ENCODE data around the gene PAPPA. TPM values are rescaled to one million over a fixed set of nuclear protein-coding genes. Genes with fewer than 3 reads are reported as not detected.

PAPPA gene
- total RNA-seq, 1 donor from 2014 or later = 5.7 TPM

GRCh38 chr9:116178481-116179211 is 25.1 kb downstream of the PAPPA start:
- no peak for DNase-seq (ENCODE audit: low spot score)

DNA sequence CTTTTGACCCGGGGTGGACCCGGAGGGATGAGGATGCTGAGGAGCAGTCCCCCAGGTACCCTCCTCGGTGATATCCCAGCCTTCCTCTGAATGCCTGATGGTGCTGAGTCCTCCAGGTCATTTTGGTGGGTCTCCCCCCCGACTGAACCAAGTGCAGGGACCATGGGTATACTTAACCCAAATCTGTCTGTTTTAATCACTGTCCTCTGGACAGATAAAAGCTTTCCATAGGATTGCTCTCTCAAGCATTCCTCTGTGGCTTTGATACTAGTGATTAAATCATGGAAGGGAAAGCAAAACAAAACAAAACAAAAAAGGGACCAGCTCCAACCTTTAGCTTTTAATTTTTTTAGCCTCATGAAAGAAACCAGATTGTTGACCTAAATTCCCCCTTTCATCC is 26.0 kb downstream of the PAPPA start:
- no peak for DNase-seq (ENCODE audit: low spot score)

DNA sequence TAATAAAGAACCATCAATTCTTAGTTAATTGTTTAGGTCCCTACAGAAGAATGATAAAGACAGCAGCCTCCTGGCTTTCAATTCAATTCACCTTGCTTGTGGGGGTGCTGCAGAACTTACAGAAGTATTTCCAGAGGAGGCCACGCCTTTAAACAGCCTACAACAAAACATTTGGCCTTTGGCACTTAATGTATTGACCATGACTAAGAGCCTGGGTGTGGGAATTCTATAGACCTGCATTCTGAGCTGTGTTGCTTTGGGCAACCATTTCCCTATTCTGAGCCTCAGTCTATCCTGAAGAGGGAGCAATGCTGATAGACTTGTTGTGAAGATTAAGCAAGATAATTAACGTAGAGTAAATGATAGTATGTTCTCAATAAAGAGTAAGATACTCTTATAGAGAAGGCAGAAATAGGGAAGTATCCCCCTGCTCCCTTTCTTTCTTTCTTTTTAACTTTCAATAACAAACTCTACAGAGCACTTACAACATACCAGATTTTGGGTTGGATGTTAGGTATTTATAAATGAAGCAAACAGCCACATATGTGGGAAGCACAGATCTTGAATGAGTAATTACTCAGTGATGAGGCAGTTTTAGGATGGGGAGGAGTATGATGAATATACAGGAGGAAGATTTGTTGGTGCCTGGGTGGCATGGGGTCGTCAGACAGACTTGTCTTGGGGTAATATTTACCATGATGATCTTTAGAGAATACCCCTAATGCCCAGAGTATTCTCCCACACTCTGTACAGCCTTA is 28.4 kb downstream of the PAPPA start:
- no peak for DNase-seq (ENCODE audit: low spot score)

- DNase-seq (ENCODE audit: low spot score) = no peak
Observed at GRCh38 chr9:116182876-116183275, 29.3 kb downstream of the PAPPA start.

DNA sequence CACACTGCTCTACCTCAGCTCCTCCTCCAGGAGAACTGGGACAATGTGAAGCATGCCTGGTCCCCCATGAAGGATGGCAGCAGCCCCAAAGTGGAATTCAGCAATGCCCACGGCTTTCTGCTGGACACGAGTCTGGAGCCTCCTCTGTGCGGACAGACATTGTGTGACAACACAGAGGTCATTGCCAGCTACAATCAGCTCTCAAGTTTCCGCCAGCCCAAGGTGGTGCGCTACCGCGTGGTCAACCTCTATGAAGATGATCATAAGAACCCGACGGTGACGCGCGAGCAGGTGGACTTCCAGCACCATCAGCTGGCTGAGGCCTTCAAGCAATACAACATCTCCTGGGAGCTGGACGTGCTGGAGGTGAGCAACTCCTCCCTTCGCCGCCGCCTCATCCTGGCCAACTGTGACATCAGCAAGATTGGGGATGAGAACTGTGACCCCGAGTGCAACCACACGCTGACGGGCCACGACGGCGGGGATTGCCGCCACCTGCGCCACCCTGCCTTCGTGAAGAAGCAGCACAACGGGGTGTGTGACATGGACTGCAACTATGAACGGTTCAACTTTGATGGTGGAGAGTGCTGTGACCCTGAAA is 34.1 kb downstream of the PAPPA start:
- DNase-seq (ENCODE audit: low spot score) = no peak

GRCh38 chr9:116189683-116190082 is 36.1 kb downstream of the PAPPA start:
- no peak for DNase-seq (ENCODE audit: low spot score)

DNA sequence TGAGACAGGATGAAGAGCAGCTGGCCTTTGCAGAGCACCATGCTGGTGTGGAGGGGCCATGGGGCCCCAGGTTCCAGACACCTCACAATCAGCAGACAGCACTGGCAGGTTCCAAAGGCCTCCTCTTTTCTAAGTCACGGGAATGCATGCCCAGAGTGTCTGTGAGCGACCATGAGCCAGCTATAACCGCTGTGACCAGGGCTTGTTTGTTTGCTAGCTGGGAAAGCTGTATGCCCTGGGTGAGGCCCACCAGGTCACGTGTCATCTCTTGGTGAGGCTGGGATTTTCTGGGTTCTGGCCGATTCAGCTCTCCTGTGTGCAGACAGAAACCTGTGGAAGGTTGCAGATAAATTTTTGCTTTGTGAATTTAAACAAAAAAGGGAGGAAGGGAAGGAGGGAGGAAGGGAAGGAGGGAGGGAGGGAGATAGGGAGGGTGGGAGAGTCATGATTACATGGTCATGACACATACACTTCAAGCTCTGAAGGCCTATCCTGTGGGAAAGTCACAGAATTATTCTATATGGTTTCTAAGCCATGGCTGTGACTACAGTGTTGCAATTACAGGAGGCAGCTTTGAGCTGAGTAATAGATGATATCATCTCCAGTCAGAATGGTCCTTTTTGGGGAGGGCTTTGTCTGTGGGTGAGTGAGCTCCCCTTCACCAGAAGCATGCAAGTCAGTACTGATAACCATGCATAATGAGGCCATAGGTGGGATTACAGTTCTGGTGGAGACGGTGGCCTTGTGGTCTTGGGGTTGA is 37.2 kb downstream of the PAPPA start:
- no peak for DNase-seq (ENCODE audit: low spot score)

GRCh38 chr9:116191576-116192415 is 38.2 kb downstream of the PAPPA start:
- DNase-seq (ENCODE audit: low spot score) = no peak

- DNase-seq (ENCODE audit: low spot score) = no peak
Observed at GRCh38 chr9:116193636-116194035, 40.0 kb downstream of the PAPPA start.

- DNase-seq (ENCODE audit: low spot score) = no peak
Observed at GRCh38 chr9:116196806-116197205, 43.2 kb downstream of the PAPPA start.

- no peak for DNase-seq (ENCODE audit: low spot score)
Observed at GRCh38 chr9:116198344-116198743, 44.8 kb downstream of the PAPPA start.

GRCh38 chr9:116202219-116202912 is 48.8 kb downstream of the PAPPA start:
- DNase-seq (ENCODE audit: low spot score) = no peak

DNA sequence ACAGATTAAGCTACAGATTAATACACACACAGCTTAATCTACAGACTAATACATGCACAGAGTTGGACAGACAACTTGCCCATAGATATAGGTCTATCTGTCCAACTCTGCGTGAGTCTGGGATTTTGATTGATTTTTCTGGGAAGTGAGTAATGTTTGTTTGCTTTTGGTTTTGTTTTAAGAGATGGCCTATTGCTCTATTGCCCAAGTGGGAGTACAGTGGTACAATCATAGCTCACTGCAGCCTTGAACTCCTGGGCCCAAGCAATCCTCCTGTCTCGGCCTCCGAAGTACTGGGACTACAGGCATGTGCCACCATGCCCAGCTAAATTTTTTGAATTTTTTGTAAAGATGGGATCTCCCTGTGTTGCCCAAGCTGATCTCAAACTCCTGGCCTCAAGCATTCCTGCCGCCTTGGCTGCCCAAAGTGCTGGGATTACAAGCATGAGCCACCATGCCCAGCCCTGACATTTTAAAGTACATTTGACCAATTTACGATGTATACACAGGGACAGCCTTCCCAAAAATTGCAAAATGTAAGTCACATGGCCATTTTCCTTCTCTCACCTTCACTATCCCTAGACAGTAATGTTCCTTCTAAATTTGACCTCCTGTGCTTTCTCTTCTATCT is 50.8 kb downstream of the PAPPA start:
- no peak for DNase-seq (ENCODE audit: low spot score)

- no peak for DNase-seq (ENCODE audit: low spot score)
Observed at GRCh38 chr9:116207371-116208111, 54.0 kb downstream of the PAPPA start.

DNA sequence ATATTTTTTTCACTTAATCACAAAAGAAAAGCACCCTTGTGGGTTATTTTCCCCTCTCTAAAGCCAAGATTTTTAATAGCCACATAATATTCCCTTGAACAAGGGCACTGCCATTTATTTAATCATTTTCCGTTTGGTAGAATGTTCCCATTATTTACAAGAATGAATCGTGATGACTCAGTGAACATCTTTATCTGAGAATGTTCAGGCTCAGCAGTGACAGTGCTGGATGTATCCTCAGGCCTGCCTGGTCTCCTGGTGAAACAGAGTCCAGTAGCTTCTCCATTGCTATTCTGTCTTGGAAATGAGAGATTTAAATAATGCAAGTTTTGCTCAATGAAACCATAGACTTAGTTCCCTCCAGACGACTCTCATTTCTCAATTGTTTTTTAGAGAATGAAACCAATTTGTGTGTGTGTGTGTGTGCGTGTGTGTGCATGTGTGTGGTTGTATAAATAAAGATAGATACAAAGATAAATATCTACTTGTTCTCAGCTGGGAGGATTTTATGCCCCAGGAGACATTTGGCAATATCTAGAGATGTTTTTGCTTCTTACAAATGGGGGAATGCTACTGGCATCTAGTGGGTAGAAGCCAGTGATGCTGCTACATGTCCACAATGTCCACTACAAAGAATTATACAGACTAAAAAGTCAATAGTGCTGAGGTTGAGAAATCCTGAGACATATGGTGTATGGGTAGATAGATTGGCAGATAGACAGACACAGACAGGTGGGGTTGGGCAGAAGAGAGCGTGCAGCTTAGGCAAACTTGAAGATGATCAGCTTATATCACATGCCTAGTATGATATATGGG is 55.0 kb downstream of the PAPPA start:
- no peak for DNase-seq (ENCODE audit: low spot score)

DNA sequence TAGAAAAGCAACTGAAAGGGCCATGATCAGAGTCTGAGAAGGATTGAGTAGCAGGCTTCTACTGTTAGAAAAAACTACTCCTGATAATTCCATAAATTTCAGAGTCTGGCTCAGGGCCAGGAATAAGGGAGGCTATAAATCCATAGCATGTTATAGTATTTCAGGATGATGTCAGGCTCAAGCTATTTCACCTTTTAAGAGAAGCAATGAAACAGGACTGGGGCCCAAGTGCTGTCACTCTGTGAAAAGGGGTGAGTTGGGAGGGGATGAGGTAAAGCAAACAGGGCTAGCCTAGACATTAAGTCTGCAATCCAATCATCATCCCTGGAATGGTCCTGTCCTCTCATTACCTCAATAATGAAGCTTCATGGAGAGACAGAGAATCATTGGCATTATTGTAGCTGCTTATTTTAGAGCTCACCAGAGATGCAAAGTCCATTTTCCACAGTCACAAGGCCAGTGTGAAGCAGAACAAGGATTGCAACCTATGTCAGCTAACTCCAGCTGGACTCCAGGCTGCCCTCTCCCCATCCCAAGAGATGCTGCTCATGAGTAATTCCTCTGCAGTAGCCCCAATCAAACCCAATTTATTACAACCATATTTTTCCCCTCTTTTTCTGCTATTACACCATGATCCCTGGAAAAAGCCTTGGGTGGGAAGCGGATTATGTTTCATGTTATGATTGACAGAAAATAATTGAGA is 56.0 kb downstream of the PAPPA start:
- no peak for DNase-seq (ENCODE audit: low spot score)

- no peak for DNase-seq (ENCODE audit: low spot score)
Observed at GRCh38 chr9:116212986-116213692, 59.5 kb downstream of the PAPPA start.
